Skeletal muscle tissue (tissue), 4 donors: ENCODE data around the gene BPIFB2. TPM values are rescaled to one million over a fixed set of nuclear protein-coding genes. Genes with fewer than 3 reads are reported as not detected.

Experiments
- H3K27ac ChIP-seq: one replicate; pipeline ENCODE4 v1.7.0; 2013; ENCODE audit warnings: mild to moderate bottlenecking, low read depth, low read length, inconsistent platforms
- H3K27me3 ChIP-seq, 3 donors: one replicate each; pipeline ENCODE4 v1.7.0; 2013; ENCODE audit warnings: low read length in 3 of 3; ENCODE audit not compliant: control insufficient read depth in 3 of 3, insufficient read depth in 3 of 3
- H3K36me3 ChIP-seq, 3 donors: one replicate each; pipeline ENCODE4 v1.7.0; 2013; ENCODE audit warnings: low read length in 3 of 3; ENCODE audit not compliant: control insufficient read depth in 3 of 3, insufficient read depth in 3 of 3
- H3K4me1 ChIP-seq, 3 donors: one replicate each; pipeline ENCODE4 v1.7.0; 2013; ENCODE audit warnings: low read length in 3 of 3, mild to moderate bottlenecking in 3 of 3; ENCODE audit not compliant: control insufficient read depth in 3 of 3, insufficient read depth in 3 of 3
- H3K4me3 ChIP-seq, 3 donors: one replicate each; pipeline ENCODE4 v1.7.0; 2013; ENCODE audit warnings: low read length in 3 of 3
- H3K9ac ChIP-seq, 3 donors: one replicate each; pipeline ENCODE4 v1.7.0; 2013; ENCODE audit warnings: low read length in 3 of 3, mild to moderate bottlenecking in 3 of 3, moderate library complexity in 2 of 3, low read depth in 1 of 3
- H3K9me3 ChIP-seq, 3 donors: one replicate each; pipeline ENCODE4 v1.7.0; 2013; ENCODE audit warnings: low read length in 3 of 3; ENCODE audit not compliant: control insufficient read depth in 3 of 3
- total RNA-seq: library from RNA; depleted of rRNA; stranded (reverse); fragments of >200 nt; gene quantifications from one replicate; pipeline ENCODE4 v1.2.3, GENCODE V29; 2014
- donor health status: Osteomylitis.

Gene BPIFB2
- total RNA-seq, 1 donor from 2014 or later, result not detected

- H3K27ac ChIP-seq, result no peak overlapping the region
- H3K4me1 ChIP-seq, result no peaks in the 10 kb centered on the region
- no peak overlapping the region for H3K4me3 ChIP-seq
- H3K9me3 ChIP-seq, result no peaks in the 10 kb centered on the region
- H3K9ac ChIP-seq, result no peak overlapping the region
- H3K27me3 ChIP-seq, result peaks cover 4 to 33% (median 22%) of the 10 kb centered on the region in 3 donors
- no peaks in the 10 kb centered on the region for H3K36me3 ChIP-seq
Observed at GRCh38 chr20:32965115-32965514, 42.4 kb upstream of the BPIFB2 start.

DNA sequence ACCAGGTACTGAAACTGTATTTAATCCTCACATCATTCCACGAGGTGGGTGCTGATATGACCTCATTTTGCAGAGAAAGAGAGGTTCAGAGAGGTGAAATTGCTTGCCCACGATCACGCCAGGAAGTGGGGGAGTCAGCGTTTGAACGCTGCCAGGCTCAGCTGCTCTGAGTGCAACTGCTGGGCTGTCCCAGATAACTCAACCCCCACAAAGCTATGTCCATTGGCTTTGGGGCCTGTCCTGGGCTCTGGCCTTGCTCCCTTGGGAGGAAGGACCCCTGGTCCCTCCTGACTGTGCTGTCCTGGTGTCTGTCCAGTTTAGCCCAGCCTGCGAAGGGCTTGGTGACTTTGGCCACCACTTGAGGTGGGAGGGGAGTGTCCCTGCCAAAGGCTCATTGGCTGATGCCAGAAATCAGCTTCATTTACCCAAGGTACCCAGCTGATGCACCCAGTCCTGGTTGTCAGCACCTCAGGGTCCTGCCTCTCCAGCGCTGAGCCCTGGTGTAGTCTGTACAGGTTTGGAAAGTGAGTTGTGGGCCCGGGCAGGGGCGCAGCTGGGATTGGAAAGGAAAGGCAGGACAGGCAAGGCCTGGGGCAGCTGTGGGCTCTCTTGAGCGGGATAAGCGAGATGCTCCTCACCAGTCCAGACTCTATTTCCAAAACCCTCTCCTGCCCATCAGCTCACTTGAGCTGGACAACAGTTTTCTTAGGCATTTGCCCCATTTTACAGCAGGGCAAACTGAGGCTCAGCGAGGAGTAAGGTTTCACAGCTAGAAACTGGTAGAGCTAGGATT lies 41.7 kb upstream of the BPIFB2 start:
- Histone ChIP-seq H3K27ac (no peak overlapping the region), H3K9ac (no peak overlapping the region), H3K4me1 (no peaks in the 10 kb centered on the region), H3K9me3 (no peaks in the 10 kb centered on the region), H3K36me3 (no peaks in the 10 kb centered on the region), H3K27me3 (peaks cover 4 to 33% (median 22%) of the 10 kb centered on the region in 3 donors), H3K4me3 (no peak overlapping the region)

GRCh38 chr20:32966382-32966781 lies 41.1 kb upstream of the BPIFB2 start:
- Histone ChIP-seq H3K4me3 (no peak overlapping the region), H3K27me3 (peaks cover 4 to 33% (median 22%) of the 10 kb centered on the region in 3 donors), H3K36me3 (no peaks in the 10 kb centered on the region), H3K9ac (no peak overlapping the region), H3K27ac (no peak overlapping the region), H3K9me3 (no peaks in the 10 kb centered on the region), H3K4me1 (no peaks in the 10 kb centered on the region)

DNA sequence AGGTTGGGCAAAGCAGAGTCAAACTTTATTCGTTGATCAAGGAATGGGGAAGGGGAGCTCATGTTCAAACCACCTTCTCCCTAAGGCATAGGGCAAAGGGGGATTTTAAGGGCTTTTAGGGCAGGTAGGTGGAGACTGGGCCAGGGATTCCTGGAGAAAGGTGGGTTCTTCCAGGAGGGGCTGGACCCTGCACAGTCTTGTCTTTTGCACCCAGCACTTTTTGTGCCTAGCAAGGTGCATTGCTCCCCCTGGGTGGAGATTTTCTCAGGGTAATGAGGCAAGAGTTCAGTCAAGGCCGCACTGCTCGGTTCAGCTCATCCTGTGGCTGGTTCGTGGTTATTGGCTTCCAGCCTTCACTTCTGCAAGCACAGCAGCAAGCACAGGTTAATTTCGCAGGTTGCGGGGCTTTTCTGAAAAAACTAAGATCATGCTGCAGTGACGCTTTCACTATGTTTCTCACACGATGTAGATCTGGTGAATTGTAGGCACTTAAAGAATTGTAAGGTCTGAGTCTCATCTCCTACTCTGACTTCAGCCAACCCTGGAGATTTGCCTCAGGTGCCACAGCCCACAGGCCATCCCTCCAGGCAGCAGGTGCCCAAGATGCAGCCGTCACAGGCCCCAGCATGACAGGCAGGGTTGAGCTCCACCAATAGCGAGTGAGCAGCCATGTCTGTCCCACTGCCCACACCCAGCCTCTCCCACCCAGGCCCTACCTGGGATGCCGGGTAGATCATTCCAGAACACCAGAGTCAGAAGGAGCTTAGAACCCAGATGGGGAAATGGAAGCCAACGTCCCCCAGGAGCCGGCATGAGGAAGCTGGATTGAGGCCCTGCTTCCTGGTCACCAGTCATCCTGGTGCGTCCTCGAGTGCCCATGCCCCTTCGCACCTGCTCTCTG lies 40.4 kb upstream of the BPIFB2 start:
- no peak overlapping the region for H3K9ac ChIP-seq
- H3K9me3 ChIP-seq, result no peaks in the 10 kb centered on the region
- no peaks in the 10 kb centered on the region for H3K36me3 ChIP-seq
- peaks cover 4 to 33% (median 22%) of the 10 kb centered on the region in 3 donors for H3K27me3 ChIP-seq
- no peak overlapping the region for H3K27ac ChIP-seq
- no peak overlapping the region for H3K4me3 ChIP-seq
- H3K4me1 ChIP-seq, result no peaks in the 10 kb centered on the region

DNA sequence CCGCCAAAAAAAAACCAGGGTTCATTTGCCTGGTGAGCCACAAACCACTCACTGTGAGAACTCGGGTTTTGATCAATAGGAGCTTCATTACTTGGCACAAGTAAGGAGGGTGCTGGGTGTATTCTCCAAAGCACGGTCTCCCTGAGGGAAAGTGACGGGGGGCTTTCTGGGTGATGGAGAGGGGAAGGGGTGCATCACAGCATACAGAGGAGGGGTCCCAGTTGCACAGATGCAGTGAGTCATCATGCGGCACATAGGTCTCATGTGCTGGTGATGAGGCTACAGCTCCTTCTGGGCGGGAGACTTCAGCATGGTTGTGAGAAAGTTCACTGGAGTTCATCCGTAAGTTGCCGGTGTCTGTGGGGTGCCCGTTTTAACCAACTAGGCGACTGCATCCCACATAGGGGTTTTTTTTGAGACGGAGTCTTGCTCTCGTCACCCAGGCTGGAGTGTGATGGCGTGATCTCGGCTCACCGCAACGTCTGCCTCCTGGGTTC lies 39.5 kb upstream of the BPIFB2 start:
- Histone ChIP-seq H3K4me1 (no peaks in the 10 kb centered on the region), H3K27me3 (peaks cover 4 to 30% (median 22%) of the 10 kb centered on the region in 3 donors), H3K9ac (no peak overlapping the region), H3K36me3 (no peaks in the 10 kb centered on the region), H3K27ac (no peak overlapping the region), H3K4me3 (no peak overlapping the region), H3K9me3 (no peaks in the 10 kb centered on the region)

- Histone ChIP-seq H3K27ac (no peak overlapping the region), H3K9me3 (no peaks in the 10 kb centered on the region), H3K9ac (no peak overlapping the region), H3K27me3 (peaks cover 4 to 25% (median 16%) of the 10 kb centered on the region in 3 donors), H3K4me3 (no peak overlapping the region), H3K36me3 (no peaks in the 10 kb centered on the region), H3K4me1 (no peaks in the 10 kb centered on the region)
Observed at GRCh38 chr20:32968478-32969241, 38.8 kb upstream of the BPIFB2 start.

- no peak overlapping the region for H3K27ac ChIP-seq
- H3K9ac ChIP-seq, result no peak overlapping the region
- H3K9me3 ChIP-seq, result no peaks in the 10 kb centered on the region
- peaks cover 4 to 25% (median 12%) of the 10 kb centered on the region in 3 donors for H3K27me3 ChIP-seq
- no peaks in the 10 kb centered on the region for H3K36me3 ChIP-seq
- H3K4me3 ChIP-seq, result no peak overlapping the region
- H3K4me1 ChIP-seq, result no peaks in the 10 kb centered on the region
Observed at GRCh38 chr20:32969356-32970114, 38.0 kb upstream of the BPIFB2 start.

GRCh38 chr20:32970115-32970972 lies 37.2 kb upstream of the BPIFB2 start:
- H3K9ac ChIP-seq, result no peak overlapping the region
- no peaks in the 10 kb centered on the region for H3K4me1 ChIP-seq
- H3K9me3 ChIP-seq, result no peaks in the 10 kb centered on the region
- H3K27me3 ChIP-seq, result peaks cover 4 to 25% (median 12%) of the 10 kb centered on the region in 3 donors
- H3K4me3 ChIP-seq, result no peak overlapping the region
- H3K27ac ChIP-seq, result no peak overlapping the region
- no peaks in the 10 kb centered on the region for H3K36me3 ChIP-seq
